Stimulated activated CD4-positive, alpha-beta T cell treated with anti-CD3 and anti-CD28 coated beads, Interleukin-4, amount 100 ng/mL, for 4 hours (primary cell): Measurements from ENCODE around the gene SMTNL2.
A peak's percentile ranks its signal among the peaks of the same experiment; 100 is the strongest.
"Not testable (repeated sequence)": the region's sequence is repeated elsewhere in the genome, so short reads cannot be mapped to it uniquely, and the experiment has no call there.

Source experiments
- DNase-seq, 2 experiments: peaks; one replicate each; pipeline ENCODE4 v3.0.0-alpha.2; 2020

SMTNL2 gene

DNA sequence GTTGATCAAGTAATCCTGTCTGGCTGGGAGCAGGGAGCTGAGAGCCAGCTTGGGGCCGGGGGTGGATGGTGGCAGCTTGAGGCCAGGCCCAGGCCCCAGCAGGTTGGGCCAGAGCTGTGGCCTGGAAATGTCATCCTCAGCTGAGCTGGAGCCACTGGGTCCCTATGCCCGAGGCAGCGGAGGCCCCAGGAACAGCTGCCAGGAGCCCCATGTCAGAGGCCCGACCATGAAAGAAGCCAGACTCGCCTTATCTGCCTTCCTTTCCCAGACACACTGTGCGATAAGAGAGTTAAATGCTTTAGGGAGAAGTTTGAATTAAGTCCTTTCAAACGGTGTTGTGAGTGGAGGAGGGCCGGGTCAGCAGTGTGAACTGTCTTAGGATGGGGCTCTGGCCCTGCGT, 3.5 kb downstream of the SMTNL2 start:
- DNase-seq, result no peak

DNA sequence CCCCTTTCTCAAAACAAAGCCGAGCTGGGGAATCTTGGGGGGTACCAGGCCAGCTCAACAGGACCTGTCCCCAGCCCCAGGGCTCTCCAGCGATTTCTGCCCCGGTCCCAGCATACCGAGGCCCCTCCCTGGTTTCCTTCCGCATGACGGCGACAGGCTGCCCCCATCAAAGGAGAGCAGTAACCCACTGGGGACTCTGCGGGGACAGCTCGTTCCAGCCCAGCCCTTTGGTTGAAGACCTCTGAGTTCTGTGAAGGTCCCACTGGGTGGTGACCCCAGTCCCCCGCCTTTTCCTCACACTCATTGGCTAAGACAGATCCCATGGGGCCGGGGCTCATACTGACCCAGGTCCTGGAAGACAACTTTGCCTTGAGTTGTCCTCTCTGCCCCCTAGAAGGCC, 4.1 kb downstream of the SMTNL2 start:
- no peak for DNase-seq

DNA sequence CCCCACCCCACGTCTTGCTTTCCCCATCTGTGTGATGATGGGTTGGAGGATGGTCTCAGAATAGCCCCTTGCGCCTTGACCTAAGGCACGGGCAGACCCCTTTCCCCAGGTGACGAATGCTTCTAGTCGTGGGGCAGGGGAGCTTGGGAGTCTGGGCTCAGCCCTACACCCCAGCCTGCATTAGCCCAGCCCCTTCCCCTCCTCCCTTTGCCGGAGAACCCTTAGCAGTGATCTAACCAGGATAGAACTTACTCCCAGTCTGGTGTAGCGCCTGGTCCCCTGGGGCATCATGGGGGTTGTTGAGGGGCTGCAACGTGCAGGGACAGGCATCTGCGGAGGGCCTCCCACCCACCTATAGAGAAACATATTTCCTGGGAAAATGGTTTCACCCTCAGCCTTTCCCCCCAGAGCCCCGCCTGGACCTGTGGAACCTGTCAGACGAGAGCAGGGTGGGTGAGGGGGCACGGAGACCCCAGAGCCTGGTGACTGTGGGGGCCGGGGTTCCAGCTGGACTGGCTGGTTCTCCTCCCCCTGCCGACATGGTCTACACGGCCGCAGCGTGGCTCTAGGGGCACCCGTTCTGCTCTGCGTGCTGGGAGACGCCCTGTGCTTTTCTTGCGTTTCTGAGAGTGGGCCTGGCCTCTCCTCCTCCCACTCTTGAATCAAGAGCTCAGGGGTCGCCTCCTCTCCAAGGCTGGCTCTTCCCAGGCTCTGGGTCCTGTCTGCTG, 4.7 kb downstream of the SMTNL2 start:
- no peak for DNase-seq

DNA sequence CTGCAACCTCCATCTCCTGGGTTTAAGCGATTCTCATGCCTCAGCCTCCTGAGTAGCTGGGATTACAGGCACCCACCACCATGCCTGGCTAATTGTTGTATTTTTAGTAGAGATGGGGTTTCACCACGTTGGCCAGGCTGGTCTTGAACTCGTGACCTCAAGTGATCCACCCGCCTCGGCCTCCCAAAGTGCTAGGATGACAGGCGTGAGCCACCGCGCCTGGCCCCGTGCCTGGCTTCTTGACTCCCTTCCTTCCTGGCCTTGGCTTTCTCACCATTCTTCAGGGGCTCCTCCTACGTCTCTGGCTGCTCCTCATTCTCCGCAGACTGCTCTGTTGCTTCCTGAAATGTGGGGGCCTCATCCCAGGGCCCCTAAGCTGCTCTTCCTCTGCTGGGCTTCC, 5.7 kb downstream of the SMTNL2 start:
- DNase-seq, result not testable (repeated sequence)

DNA sequence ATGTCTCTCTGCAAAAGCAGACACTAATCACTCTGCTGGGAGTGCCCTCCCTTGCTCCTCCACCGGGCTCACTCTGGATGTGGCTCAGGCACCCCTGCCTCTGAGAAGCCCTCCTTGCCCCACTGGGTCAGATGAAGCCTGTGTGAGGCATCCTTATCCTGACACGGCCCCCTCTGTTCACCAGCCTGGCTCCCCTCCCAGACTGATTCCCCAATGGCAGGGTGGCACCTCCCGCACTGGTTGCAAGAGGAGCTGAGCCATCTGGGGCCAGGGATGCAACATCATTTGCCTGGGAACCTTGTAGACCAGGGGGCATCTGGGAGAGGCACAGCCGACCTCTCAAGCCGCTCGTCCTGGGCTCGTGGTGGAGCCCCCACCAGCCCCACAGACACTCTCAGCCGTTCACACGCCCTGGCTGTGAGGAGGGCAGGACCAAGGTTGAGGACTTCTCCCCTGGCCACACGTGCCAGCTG, 6.7 kb downstream of the SMTNL2 start:
- DNase-seq, result no peak

DNA sequence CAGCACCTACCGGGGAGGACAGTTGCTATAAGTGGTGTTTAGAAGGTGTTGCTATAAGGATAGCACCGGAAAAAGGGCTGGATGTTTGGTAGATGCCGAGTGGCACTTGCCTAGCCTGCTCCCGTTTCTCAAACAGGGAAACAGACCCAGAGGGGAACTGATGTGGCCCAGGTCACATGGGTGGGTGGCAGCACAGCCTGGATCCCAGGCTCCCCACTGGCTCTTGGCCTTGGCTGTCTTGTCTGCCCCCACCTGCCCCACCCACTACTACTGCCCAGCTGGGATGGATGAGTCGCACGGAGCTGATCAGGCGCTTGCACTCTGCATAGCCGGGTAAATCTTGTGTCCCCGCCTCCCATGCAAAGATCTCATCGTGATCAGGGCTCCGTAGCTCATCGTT, 7.2 kb downstream of the SMTNL2 start:
- no peak for DNase-seq

DNA sequence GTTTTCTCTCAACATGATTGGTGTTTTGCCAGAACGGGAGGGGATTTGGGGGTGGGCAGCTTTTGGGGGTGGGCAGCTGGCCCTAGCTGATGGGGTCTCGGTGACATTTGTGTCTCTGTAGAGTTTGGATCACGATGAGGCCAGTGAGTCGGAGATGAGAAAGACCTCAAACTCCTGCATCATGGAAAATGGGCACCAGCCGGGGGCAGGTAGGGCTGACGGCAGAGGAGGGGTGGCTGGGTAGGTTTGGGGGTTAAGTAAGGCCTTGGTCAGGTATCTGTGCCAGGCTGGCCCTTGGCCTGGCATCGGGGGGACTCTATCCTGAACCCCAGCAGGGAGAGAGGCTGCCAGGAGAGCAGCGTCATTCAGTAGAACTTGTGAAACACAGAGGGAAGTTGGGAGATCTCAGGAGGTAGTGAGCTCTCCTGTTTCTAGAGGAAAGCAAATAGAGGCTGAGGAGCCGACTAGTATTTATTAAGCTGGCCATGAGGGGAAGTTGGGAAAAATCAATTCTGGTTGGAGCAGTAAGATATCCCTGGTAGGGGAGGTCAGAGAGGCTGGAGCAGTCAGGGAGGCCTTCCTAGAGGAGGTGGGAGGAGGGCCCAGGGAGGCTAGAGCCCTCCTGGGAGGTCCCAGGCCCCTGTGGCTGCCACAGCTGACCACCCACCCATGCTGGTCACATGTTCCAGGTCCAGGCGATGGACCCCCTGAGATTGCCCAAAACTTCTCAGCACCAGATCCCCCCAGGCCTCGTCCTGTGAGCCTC, 8.1 kb downstream of the SMTNL2 start:
- no peak for DNase-seq

DNA sequence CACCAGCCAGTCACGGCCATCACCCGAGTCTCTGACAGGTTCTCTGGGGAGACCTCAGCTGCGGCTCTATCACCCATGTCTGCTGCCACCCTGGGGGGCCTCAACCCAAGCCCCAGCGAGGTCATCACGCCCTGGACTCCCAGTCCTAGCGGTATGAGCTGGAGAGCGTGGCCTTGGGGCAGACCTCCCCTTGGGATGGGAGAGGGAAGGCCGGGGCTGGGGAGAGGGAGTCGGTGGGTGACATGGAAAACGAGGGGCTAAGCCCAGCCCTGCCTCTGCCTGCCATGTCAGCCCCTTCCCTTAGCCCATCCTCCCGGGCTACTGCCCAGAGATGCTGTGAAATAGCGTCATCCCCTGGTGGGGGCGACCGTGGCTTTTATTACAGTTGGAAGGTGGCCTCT, 8.7 kb downstream of the SMTNL2 start:
- DNase-seq, result no peak

DNA sequence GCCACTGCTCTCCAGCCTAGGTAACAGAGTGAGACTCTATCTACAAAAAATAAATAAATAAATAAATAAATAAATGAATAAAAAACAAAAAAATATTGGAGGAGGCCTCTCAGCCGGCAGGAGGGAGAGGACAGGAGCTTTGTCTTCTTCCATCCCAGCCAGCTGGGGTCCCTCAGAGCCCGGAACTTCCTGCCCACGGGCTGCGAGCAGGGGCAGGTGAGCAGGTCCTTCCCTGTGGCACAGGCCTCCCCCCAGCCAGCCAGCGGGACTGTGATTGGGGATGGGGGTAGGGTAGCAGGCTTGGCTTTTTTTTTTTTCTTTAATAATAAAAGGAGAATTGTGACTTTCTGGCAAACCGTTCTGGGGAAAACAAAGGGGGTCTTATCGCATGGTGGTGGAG, 10.1 kb downstream of the SMTNL2 start:
- DNase-seq, result no peak

DNA sequence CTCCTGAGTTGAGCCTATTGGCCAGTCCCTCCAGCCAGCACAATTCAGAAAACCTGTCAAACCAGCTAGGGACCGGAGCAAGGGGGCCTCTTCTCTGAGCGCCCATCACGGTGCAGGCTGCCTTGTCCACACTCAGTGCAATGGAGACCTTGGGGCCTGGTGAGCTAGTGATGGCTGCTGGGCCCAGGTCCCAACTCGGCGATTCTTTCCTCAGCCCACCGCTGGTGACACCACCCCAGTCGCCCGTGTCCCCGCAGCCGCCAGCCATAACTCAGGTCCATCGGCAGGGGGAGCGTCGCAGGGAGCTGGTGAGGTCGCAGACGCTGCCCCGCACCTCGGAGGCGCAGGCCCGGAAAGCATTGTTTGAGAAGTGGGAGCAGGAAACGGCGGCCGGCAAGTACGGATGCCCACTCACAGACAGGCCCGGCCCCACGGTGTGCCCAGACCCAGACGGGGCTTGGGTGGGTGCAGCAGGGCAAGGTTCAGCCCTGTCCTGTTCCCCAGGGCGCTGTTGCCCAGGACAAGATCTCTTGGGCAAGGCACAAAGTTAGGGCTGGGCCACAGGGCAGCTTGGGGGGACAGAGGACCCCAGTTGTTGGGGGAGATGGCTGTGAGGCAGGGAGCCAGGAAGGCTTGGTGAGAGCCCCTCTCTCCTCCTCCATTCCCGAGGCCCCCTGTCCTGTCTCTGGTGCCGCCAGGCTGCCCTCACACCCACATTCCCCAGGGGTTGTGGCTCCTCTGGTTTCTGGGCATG, 10.8 kb downstream of the SMTNL2 start:
- peak; percentile 24 to 38 for DNase-seq

DNA sequence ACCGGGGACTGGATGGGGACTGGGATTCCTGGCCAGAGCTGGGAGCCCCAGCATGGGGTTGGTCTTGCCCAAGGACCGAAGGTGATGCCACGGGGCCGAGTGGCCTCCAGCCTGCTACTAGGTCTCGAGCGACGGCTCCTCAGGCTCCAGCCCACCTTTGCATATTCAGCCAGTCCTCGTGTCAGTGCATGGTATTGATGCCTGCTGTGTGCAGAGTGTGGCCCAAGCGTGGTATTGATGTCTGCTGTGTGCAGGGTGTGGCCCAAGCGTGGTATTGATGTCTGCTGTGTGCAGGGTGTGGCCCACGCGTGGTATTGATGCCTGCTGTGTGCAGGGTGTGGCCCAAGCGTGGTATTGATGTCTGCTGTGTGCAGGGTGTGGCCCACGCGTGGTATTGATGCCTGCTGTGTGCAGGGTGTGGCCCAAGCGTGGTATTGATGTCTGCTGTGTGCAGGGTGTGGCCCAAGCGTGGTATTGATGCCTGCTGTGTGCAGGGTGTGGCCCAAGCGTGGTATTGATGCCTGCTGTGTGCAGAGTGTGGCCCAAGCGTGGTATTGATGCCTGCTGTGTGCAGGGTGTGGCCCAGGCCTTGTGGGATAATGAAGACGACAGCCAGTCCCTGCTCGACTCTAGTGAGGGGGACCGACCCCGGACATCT, 11.5 kb downstream of the SMTNL2 start:
- not testable (repeated sequence) for DNase-seq

DNA sequence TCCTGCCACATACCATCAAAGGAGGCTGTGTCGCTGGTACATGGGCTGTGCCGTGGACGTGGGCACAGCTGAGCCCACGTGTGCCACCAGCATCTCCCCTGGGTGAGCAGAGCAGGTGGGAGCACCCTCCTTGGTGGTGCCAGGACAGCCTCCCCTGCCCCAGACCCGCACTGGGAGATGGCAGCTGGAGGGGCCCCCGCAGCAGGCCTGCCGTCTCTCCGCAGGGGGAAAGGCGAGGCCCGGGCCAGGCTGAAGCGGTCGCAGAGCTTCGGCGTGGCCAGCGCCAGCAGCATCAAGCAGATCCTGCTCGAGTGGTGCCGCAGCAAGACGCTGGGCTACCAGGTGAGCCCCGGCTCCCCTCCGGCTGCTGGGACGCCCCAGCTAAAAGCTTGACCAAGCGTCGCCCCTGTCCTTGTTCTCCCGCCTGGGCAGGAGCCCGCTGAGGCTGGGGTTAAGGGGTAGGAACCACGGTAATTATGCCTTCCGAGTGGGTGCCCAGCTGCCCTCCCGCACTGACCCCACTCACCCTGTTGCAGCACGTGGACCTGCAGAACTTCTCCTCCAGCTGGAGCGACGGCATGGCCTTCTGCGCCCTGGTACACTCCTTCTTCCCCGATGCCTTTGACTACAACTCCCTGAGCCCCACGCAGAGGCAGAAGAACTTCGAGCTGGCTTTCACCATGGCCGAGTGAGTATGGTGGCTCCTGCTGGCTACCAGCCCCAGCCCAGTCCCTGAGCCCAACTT, 12.5 kb downstream of the SMTNL2 start:
- no peak for DNase-seq

DNA sequence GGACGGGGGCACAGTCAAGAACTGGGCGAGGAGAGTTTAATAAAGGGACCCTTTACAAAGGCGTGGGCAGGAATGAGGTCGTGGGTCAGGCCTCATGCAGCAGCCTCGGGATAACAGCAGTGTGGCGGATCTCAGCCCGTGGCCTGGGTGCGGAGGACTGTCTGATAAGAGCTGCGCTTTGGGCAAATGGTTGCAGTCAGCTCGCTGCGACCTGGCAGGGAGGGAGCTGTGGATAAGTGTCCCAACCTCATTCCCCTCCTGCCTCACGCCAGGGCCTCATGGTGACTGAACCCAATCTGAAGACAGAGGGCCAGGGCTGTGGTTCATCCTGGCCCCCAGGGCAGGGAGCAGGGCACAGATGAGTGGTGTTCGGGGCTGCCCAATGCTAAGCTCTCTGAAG, 13.6 kb downstream of the SMTNL2 start:
- no peak for DNase-seq

DNA sequence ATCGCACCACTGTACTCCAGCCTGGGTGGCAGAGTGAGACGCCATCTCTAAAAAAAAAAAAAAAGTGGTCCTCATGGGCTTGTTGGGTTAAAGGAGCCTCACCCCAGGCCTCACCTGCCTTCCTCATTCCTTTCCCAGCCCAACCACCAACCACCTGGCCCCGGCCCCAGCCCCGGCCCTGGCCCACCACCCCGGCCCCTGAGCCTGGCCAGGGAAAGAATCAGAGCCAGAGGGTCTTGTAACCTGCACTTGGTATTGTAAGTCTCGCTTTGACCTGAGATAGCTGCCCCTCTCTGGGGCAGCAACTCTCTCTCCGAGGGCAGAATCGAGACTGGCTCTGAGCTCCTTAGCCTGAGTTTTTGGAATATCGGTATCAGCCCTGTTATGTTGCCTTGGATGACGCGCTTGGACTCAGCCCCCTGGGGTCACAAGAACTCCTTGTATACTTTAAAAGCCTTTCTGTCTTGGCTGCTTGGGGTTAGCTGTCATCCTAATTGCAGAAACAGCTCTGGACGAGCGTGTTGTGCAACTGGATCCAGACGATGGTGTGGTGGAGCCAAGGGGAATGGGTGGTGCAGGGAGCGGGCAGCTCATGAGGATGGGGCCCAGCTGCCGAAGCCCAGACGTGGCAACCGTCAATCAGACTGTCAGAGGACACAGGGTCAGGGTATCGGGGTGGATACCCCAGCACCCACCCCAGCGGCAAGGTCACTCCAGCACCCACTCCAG, 14.6 kb downstream of the SMTNL2 start:
- no peak for DNase-seq

DNA sequence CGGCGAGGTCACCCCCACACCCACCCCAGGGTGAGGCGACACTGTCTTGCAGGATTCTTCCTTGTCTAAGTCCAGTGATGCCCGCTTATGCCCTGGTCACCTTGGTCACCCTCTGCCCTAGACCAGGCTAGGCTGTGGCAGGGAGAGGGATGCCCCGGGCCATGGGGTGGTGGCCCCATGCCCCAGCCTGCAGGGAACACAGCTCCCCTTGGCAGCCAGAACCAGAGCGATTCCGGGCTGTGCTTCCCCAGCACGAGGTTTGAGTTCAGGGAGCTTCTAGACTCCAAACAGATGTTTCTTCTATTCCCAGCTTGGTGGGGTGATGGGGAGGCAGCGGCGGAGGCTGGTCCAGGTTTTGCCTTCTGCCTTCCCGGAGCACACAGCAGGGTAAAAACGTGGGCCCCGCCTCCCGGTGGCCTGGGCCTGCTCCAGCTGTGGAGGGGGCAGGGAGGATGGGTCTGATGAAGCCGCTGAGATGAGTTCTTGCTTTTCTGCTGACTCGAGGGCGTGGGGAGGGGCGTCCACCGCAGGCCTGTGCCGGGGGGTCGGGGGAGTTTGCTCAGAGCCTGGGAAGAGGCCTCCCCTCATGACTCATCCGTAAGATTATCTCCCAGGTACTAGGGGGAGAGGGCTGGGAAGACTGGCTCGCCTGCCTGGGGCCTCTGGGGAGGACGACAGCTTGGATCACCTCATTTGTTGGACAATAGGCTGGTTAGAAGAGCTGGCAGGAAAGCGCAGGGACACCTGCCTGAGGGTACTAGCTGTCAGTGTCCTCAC, 15.4 kb downstream of the SMTNL2 start:
- DNase-seq, result no peak

DNA sequence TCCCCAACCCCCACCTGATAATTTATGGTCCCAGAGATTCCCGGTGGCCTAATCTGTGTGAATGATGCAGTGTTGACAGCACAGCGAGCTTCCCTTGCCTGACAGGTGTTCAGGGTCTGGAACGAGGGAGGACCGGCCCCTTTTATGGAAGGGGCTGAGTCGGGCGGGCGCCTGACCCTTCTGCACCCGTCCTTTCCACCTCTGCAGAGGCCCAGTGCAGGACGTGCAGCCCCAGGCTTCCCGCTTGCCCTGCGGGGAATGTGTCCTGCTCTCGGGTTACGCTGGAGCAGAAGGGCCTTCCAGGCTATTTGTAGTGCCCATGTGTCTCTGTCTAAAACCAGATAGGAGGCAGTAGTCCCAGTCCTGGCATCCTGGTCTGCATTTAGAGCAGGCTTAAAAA, 16.2 kb downstream of the SMTNL2 start:
- DNase-seq, result no peak

DNA sequence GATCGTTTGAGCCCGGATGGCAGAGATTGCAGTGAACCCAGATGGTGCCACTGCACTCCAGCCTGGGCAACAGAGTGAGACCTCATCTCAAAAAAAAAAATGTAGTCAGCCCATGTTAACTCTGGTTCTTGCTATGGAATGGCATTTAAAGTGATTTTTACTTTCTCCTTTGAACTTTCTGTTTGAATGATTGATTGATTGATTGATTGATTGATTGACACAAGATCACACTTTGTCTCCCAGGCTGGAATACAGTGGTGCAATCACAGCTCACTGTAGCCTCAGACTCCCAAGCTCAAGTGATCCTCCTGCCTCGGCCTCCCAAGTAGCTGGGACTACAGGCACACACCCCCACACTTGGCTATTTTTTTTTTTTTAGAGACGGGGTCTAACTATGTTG, 17.0 kb downstream of the SMTNL2 start:
- no peak for DNase-seq

DNA sequence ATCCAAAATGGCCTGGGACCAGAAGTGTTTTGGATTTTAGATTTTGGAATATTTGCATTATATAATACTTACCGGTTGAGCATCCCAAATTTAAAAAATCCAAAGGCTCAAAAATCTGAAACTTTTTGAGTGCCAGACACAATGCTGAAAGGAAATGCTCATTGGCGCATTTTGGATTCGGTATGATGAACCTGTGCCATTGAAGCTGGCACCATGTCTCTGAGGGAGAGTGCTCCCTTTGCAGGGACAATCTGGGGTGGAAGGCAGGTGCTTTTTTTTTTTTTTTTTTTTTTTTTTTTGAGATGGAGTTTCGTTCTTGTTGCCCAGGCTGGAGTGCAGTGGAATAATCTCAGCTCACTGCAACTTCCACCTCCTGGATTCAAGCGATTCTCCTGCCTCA, 17.7 kb downstream of the SMTNL2 start:
- no peak for DNase-seq

DNA sequence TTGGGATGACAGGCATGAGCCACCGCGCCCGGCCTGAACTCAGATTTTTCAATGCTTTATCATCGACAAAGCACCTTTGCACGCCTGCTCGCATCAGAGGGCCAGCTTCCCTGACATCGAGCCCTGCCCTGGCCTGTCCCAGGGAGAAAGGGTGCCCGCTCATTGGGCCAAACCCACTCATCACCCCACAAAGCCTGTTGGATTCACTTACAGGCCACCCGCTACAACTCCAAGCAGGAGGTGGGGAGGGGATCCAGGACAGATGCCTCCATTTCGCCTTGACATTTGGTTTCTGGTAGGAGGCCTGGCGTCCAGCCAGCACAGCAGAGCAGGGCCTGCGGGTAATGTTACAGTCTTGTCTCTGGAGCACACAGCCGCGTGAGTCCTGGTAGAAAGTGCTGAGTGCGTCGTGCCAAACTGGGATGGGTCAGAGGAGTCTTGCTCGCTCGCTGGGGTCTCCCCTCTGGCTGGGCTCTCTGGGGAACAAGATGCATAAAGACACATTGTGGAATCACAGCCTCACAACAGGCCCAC, 19.8 kb downstream of the SMTNL2 start:
- no peak for DNase-seq

DNA sequence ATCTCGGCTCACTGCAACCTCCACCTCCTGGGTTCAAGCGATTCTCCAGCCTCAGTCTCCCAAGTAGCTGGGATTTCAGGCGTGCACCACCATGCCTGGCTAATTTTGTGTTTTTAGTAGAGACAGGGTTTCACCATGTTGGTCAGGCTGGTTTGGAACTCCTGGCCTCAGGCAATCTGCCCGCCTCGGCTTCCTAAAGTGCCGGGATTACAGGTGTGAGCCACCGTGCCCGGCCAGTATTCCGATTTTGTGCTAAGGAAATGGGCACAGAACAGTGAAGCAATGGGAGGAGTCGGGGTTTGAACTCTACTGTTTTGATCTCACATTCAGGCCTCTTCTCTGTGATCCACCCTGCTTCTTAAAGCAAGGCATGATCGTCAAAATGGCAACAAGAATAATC, 20.4 kb downstream of the SMTNL2 start:
- DNase-seq, result not testable (repeated sequence)

DNA sequence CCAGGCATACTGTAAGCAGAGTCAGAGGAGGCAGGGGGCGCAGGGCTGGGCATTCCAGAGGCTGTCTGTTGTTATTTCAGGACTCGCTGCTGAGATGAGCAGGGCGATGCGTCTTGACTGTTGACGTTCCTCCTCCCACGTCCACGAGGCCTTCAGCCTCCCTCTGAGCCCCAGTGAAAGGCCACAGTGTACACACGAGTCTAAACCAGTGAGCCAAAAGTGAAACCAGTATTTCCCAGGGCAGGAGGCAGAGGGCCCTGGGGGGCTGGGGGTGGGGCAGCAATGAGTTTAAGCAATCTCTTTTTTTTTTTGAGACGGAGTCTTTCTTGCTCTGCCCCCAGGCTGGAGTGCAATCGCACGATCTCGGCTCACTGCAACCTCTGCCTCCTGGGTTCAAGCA, 21.5 kb downstream of the SMTNL2 start:
- no peak for DNase-seq
